Stimulated activated CD4-positive, alpha-beta T cell treated with anti-CD3 and anti-CD28 coated beads, Interleukin-4, amount 100 ng/mL, for 1 hour (primary cell): ENCODE measurements around the gene RECQL5.
"Not testable (repeated sequence)": the region's sequence is repeated elsewhere in the genome, so short reads cannot be mapped to it uniquely, and the experiment has no call there.

Source experiments
- DNase-seq: peaks from one replicate; pipeline ENCODE4 v3.0.0-alpha.2; 2020

The RECQL5 gene

DNA sequence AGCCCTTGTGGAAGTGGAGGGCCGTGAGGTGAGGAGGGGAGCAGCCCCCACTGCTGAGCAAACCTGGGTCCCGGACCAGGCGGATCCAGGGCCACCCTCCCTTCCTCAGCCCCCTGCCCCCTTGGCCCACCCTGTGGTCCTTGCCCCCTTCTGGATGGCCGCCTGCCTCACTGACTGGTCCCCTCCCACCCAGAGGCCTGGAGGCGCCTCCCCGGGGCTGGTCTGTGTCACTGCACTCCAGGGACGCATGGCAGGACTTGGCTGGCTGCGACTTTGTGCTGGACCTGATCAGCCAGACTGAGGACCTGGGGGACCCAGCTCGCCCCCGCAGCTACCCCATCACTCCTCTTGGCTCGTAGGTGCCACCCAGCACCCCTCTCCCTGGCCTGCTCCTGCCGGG is 52.9 kb downstream of the RECQL5 start:
- DNase-seq: no peak

DNA sequence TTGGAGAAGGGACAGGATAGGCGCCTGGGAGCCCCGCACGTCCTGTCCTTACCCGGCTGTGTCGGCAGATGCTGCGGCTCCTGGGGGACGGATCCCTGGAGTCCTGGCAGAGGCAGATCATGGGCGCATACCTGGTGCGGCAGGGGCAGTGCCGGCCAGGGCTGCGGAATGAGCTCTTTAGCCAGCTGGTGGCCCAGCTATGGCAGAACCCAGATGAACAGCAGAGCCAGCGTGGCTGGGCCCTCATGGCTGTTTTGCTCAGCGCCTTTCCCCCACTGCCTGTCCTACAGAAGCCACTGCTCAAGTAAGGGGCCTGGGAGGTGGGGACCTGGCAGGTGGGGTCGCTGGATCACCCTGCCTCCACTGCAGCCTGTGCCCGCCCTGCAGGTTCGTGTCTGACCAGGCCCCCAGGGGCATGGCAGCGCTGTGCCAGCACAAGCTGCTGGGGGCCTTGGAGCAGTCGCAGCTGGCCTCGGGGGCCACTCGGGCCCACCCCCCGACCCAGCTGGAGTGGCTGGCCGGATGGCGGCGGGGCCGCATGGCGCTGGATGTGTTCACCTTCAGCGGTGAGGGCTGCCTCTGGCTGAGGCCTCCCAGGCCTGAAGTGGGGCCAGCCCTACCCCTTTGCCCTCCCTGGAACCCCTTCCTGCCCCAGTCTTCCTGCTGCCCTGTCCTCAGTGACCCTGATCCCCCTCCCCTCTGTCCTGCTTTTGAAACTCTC is 53.9 kb downstream of the RECQL5 start:
- no peak for DNase-seq

DNA sequence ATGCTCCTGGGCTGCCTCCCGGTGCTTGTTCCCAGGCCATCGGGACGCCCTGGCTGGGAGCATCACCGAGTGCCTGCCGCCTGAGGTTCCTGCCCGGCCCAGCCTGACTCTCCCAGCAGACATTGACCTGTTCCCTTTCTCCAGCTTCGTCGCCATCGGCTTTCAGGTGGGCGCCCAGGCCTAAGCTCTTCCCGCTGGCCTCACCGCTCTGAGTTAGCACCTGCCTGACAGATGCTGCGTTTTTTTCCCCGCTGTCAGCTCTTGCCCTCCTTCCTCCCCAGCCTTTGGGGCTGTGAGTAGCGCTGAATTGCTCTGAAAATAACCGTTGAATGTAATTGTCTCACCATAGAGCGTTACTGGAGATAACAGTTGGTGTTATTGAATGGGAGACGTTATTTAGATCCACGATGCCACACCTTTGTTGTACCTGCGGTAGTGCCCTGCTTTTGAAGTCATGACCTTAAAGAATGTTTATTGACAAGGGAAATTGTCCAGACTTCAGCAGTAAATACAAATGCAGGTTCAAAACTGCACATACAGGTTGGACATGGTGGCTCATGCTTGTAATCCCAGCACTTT is 55.0 kb downstream of the RECQL5 start:
- no peak for DNase-seq

DNA sequence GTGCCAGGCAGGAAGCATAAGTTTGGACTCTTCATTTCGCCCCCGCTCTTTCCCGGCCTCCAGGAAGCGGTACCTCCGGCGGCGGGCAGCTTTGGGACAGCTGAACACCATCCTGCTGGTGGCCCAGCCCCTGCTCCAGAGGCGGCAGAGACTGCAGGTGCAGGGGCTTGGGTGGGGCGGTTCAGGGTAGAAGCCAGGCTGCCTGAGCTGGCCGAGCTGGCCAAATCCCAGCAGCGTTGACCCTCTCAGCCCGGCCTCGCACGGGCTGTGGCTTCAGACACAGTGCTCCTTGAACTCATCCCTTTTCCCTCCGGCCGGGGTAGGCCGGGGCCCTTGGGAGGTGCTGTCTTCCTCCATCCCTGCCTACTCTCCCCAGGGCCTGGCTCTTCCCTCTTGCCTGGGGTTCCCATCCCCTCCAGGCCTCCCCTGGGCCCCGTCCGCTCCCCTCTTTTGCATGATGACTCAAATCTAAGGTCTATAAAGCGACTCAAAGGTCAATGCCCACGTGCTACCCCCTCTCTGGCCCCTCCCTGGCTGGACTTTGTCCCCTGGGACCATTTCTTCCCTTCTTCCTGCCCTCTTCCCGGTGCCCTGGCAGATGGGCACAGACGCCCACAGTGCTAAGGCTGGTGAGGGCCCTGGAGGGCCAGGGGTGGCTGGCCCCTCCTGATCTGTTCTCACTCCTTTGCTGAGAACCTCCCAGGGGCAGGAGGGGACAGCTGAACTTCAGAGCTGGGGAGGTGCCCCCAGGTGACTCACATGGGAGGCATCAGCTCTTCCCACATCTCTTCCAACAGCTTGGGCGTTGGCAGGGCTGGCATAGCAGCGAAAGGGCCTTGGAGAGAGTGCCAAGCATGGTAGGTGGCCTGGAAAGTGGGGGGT is 56.6 kb downstream of the RECQL5 start:
- DNase-seq: no peak

DNA sequence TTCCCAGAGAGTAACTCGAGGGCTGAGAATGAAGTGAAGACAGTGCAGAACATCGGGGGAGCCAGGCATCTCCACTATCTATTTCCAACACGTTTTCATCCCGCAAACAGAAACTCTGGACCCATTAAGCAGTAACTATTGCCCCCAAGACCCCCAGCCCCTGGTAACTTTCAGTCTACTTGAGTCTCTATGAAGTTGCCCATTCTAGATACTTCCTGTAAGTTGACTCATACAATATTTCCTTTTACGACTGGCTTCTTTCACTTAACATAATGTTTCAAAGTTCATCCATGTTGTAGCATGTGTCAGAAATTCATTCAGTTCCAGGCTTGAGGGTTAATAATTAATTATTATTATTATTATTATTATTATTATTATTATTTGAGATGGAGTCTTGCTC is 59.9 kb downstream of the RECQL5 start:
- DNase-seq: no peak

DNA sequence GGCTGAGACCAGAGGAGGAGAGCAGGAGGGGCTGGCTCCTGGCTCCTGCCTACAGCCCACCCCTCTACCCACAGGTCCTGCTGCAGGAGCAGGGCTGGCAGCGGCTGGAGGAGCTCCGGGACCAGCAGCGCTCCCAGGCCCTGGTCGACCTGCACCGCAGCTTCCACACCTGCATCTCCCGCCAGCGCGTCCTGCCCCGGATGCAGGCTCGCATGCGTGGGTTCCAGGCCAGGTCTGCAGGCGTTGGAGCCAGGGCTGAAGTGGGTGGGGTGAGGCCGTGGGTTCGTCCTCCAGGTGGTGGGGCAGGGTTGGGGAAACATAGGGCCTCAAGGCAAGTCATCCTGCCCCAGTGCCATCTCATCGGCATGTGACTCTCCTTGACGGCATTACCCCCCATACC is 61.2 kb downstream of the RECQL5 start:
- DNase-seq: no peak

DNA sequence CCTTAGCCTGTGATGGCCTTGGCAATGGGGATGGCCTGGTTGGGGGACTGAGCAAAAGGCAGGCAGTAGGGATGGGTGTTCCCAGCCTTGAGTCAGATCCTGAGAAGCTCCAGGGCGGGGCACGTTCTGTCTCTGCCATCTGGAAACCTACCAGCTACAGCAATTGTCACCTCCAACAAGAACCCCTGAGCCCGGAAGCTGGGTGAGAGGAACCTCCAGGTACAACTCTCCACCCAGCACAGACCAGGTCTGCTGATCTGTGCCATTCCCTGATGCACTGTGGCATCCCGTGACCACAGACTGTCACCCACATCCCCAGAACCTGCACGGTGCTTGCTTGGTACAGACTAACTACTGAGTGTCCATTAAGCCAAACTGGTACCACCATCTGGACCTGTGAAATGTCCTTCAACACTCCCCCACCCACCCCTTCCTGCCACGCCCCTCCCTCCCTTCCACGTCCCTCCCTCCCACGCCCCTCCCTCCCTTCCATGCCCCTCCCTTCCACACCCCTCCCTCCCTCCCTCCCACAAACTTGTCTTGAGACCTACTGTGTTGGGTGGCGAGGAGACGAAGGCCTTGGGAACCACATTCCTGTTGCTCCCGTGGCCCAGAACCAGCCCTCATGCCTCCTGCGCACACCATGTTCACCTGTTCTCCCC is 62.8 kb downstream of the RECQL5 start:
- no peak for DNase-seq

DNA sequence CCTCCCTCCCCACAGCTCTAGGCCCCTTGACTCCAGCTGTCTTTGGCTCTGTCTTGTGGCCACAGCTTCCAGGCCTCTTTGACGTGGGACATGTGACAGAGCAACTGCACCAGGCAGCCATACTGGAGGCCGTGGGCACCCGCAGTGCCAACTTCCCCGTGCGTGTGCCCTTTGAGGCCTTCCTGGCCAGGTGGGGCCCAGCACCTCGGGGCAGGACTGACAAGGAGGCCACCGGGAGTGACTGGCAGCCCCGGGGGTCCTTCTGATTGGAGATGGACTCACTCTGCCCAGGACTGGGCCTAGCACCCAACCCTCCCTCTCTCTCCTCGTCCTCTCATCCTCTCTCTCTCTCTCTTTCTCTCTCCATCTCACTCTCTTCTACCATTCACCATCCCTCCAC is 63.8 kb downstream of the RECQL5 start:
- DNase-seq: no peak

DNA sequence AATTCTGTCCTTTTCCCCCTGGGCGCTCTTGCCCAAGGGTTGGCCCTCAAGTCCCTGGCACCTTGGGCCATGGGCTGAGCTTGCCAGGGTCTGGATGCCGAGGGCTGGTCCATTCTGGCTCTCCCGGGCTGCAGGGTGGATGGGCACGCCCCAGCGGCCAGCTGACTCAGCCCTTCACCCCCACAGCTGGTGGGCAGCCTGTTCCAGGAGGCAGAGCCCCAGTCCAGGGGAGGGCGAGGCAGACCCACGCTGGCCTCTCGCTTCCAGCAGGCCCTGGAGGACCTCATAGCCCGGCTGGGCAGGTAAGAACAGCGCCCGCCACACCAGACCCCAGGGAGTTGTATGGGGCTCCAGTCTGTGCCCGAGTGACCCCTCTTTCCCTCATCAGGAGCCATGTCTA is 64.3 kb downstream of the RECQL5 start:
- DNase-seq: no peak

GRCh38 chr17:75601057-75601987 is 65.6 kb downstream of the RECQL5 start:
- DNase-seq: peak; percentile 59

- no peak for DNase-seq
Measured at GRCh38 chr17:75596320-75597087, 70.5 kb downstream of the RECQL5 start.

- no peak for DNase-seq
Measured at GRCh38 chr17:75595920-75596313, 71.0 kb downstream of the RECQL5 start.

GRCh38 chr17:75595284-75595919 is 71.6 kb downstream of the RECQL5 start:
- DNase-seq: no peak

- no peak for DNase-seq
Measured at GRCh38 chr17:75594499-75595283, 72.3 kb downstream of the RECQL5 start.

DNA sequence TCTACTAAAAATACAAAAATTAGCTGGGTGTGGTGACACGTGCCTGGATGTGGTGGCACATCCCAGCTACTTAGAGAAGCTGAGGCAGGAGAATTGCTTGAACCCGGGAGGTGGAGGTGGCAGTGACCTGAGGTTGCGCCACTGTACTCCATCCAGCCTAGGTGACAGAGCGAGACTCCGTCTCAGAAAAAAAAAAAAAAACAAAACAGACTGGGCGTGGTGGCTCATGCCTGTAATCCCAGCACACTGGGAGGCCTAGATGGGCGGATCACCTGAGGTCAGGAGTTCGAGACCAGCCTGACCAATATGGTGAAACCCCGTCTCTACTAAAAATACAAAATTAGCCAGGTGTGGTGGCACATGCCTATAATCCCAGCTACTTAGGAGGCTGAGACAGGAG is 73.5 kb downstream of the RECQL5 start:
- DNase-seq: not testable (repeated sequence)

GRCh38 chr17:75592348-75593020 is 74.5 kb downstream of the RECQL5 start:
- DNase-seq: no peak

- DNase-seq: no peak
Measured at GRCh38 chr17:75591722-75592302, 75.1 kb downstream of the RECQL5 start.

DNA sequence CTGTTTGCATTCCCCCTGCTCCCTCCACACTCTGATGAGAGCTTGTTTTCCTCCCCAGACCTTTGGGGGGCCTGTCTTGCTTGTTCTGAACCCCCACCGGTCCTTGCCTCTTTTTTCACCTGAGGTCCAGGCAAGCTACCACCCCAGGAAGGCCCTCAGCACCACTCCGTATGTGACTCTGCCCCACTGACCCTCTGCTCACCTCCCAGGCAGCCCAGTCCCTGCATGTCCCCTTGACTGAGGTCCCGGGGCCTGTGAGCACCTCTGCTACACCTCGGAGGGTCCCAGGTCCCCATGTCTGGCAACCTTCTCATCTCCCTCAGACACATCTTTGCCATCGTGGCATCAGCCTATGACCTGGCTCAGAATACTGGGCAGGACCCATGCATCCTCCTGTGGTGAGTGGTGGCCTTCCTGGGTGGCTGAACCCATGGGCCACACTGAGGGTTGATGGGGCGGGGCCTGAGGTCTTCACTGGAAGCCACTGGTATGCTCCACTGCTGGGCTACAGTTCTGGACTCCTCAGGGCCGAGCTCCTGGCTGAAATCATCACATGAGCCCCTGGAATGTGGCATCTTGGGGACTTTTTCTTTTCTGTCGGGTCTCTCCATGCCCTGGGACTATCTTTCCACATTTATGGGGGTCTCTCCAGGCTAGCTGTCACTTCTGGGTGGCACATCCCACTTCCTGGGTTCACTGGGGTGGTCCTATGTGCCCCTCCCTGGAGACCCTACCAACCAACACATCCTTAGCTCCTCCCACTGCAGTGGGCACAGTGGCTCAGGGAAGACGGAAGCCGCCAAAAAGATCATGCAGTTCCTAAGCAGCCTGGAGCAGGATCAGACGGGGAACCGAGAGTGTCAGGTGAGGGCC is 75.9 kb downstream of the RECQL5 start:
- DNase-seq: no peak
